HT-29 (cell line): Measurements from ENCODE around the gene CATSPERZ. TPM values are rescaled to one million over a fixed set of nuclear protein-coding genes. Genes with fewer than 3 reads are reported as not detected.

Source experiments
- DNase-seq: peaks from one replicate; pipeline ENCODE4 v3.0.0-alpha.2; 2015; ENCODE audit warnings: low spot score
- total RNA-seq: library from RNA; depleted of rRNA; stranded (reverse); fragments of >200 nt; shearing (Covaris generic); gene quantifications from 2 replicates; pipeline ENCODE4 v1.2.3, GENCODE V29; 2014; rRNA removed

Gene CATSPERZ
- total RNA-seq: 1.4 and 2.3 TPM in 2 replicates

GRCh38 chr11:64299847-64300648 lies at the start of gene CATSPERZ:
Gene CATSPERZ (plus strand): TSS chr11:64300358. CDS start chr11:64300411, 53 bp downstream.
- DNase-seq: no peak

- DNase-seq: peak; percentile 49
Measured at GRCh38 chr11:64250415-64251015, 49.6 kb upstream of the CATSPERZ start.

- DNase-seq: peak; percentile 76
Measured at GRCh38 chr11:64251016-64251752, 49.0 kb upstream of the CATSPERZ start, which contains the start of gene PLCB3. Gene PLCB3 (plus strand): TSS chr11:64251530. CDS start chr11:64251650, 120 bp downstream.

- no peak for DNase-seq
Measured at GRCh38 chr11:64251753-64252002, 48.5 kb upstream of the CATSPERZ start.

GRCh38 chr11:64252003-64252872 lies 47.9 kb upstream of the CATSPERZ start:
- peak; percentile 79 for DNase-seq

GRCh38 chr11:64253043-64253442 lies 47.1 kb upstream of the CATSPERZ start:
- no peak for DNase-seq

GRCh38 chr11:64253481-64253880 lies 46.7 kb upstream of the CATSPERZ start:
- no peak for DNase-seq

- DNase-seq: no peak
Measured at GRCh38 chr11:64254326-64254725, 45.8 kb upstream of the CATSPERZ start.

GRCh38 chr11:64255135-64256128 lies 44.7 kb upstream of the CATSPERZ start:
- DNase-seq: no peak

- no peak for DNase-seq
Measured at GRCh38 chr11:64256300-64256699, 43.9 kb upstream of the CATSPERZ start.

GRCh38 chr11:64258356-64258755 lies 41.8 kb upstream of the CATSPERZ start:
- DNase-seq: no peak

GRCh38 chr11:64258946-64259532 lies 41.1 kb upstream of the CATSPERZ start:
- DNase-seq: no peak

GRCh38 chr11:64259533-64260067 lies 40.6 kb upstream of the CATSPERZ start:
- DNase-seq: no peak

GRCh38 chr11:64260147-64260708 lies 39.9 kb upstream of the CATSPERZ start:
- no peak for DNase-seq

GRCh38 chr11:64261556-64262080 lies 38.5 kb upstream of the CATSPERZ start:
- no peak for DNase-seq

- DNase-seq: no peak
Measured at GRCh38 chr11:64262271-64263002, 37.7 kb upstream of the CATSPERZ start.

GRCh38 chr11:64263021-64263946 lies 36.9 kb upstream of the CATSPERZ start:
- no peak for DNase-seq
